PC-9 (cell line): Measurements from ENCODE around the gene CHRDL2. TPM values are rescaled to one million over a fixed set of nuclear protein-coding genes. Genes with fewer than 3 reads are reported as not detected.

ENCODE experiments used
- BruUV-seq: library from RNA; stranded (reverse); fragments of 400-500 nt; replicated peaks from 2 replicates; lab custom pipeline; 2021; lab: Mats Ljungman, UMichigan
- CTCF ChIA-PET: fragments of 300-600 bp; sonication (Branson Sonifier 250); formaldehyde crosslinking; loops from one replicate; lab custom pipeline; 2022; ENCODE audit warnings: antibody characterized with exemption; lab: Charles Lee
- POLR2A ChIA-PET: fragments of 300-600 bp; sonication (Branson Sonifier 250); formaldehyde crosslinking; loops from one replicate; lab custom pipeline; 2022; ENCODE audit warnings: antibody characterized with exemption; ENCODE audit not compliant: unreplicated experiment; lab: Charles Lee
- DNase-seq, 2 experiments: peaks; one replicate each; pipeline versions ENCODE4 v3.0.0 to v3.0.0-alpha.2; 2015 to 2022; ENCODE audit warnings: mixed read lengths in 1 of 2
- H2AFZ ChIP-seq: fragments of 200-600 bp; sonication (generic); 2 replicates; pipeline ENCODE4 v1.8.1; 2017; ENCODE audit warnings: antibody characterized with exemption
- H3F3A ChIP-seq: fragments of 200-600 bp; sonication (generic); 2 replicates; pipeline ENCODE4 v1.8.1; 2017; ENCODE audit warnings: antibody characterized with exemption, mild to moderate bottlenecking, low read depth; ENCODE audit not compliant: insufficient read depth
- H3K27ac ChIP-seq: fragments of 200-600 bp; sonication (generic); 2 replicates; pipeline ENCODE4 v1.6.1; 2016; ENCODE audit warnings: mixed run types
- H3K27me3 ChIP-seq: fragments of 200-600 bp; sonication (generic); 2 replicates; pipeline ENCODE4 v1.6.1; 2016; ENCODE audit warnings: low read depth, mixed run types; ENCODE audit not compliant: insufficient read depth
- H3K36me3 ChIP-seq: fragments of 200-600 bp; sonication (generic); 2 replicates; pipeline ENCODE4 v1.6.1; 2016; ENCODE audit warnings: low read depth, mixed run types
- H3K4me1 ChIP-seq: fragments of 200-600 bp; sonication (generic); replicated peaks from 2 replicates; pipeline ENCODE4 v1.6.1; 2016; ENCODE audit warnings: mixed run types; ENCODE audit not compliant: insufficient read depth
- H3K4me2 ChIP-seq: fragments of 200-600 bp; sonication (generic); 2 replicates; pipeline ENCODE4 v1.6.1; 2017; ENCODE audit warnings: mixed run types
- H3K4me3 ChIP-seq: fragments of 200-600 bp; sonication (generic); 2 replicates; pipeline ENCODE4 v1.6.1; 2016; ENCODE audit warnings: mixed run types
- H3K79me2 ChIP-seq: fragments of 200-600 bp; sonication (generic); 2 replicates; pipeline ENCODE4 v1.6.1; 2017; ENCODE audit warnings: low read depth, mixed run types
- H3K9me2 ChIP-seq: fragments of 200-600 bp; sonication (generic); 2 replicates; pipeline ENCODE4 v1.8.1; 2017; ENCODE audit warnings: mild to moderate bottlenecking; ENCODE audit not compliant: insufficient read depth
- H3K9me3 ChIP-seq: fragments of 200-600 bp; sonication (generic); 2 replicates; pipeline ENCODE4 v1.8.1; 2016; ENCODE audit warnings: low read depth; ENCODE audit not compliant: insufficient read depth
- H4K20me1 ChIP-seq: fragments of 200-600 bp; sonication (generic); 2 replicates; pipeline ENCODE4 v1.8.1; 2017; ENCODE audit not compliant: insufficient read depth
- EZH2 ChIP-seq: fragments of 200-600 bp; sonication (generic); IDR thresholded peaks from 2 replicates; pipeline ENCODE4 v1.8.0; 2017; ENCODE audit warnings: antibody characterized with exemption, low read depth
- intact Hi-C: fragments of 100-400 bp; cut with micrococcal nuclease; formaldehyde crosslinking; loops from one replicate; pipeline ENCODE4 v1.10.0; 2022; ENCODE audit not compliant: unreplicated experiment
- total RNA-seq: library from RNA; stranded (reverse); gene quantifications from 2 replicates; pipeline ENCODE4 v1.2.3, GENCODE V29; 2021
- TF ChIP-seq, protein P1 (sequence below): fragments of 200-600 bp; sonication (generic); conservative IDR thresholded peaks from 2 replicates; pipeline ENCODE4 v1.6.1; 2017; ENCODE audit warnings: mixed run types, antibody characterized with exemption, mild to moderate bottlenecking, moderate library complexity

Gene CHRDL2
- total RNA-seq, 1 experiment from 2014 or later: not detected

DNA sequence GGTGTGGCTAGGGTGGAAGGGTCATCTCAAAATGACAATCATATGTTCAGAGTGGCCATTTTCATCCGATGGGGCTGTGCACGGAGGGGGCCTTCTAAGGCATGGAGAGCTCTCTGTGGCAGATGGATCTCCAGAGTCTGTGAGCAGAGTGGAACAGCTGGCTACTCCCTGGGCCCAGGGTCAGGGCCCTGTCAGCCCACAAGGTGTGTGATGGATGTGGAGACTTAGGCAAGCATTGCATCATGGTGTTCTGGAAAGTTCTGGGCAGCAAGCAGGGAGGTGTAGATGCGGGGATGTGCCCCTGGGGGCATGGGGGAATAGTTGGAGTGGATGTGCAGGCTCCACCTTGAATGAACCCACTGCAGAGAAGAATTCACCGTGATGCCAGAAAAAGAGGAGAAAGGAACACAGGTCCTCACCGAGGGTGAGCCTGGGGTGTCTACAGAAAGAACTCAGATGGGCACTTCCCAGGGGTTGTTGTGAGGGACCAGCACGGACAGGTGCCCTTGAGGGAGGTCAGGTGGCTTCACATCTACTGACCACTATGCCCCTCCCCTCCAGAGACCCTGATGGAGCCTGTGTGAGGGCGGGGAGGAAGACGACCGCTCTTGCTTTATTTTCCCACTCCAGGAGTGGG, 51.1 kb downstream of the CHRDL2 start:
- Histone ChIP-seq H3K9me3 (no peaks in the 10 kb centered on the region), H3K36me3 (no peaks in the 10 kb centered on the region), H3K27me3 (no peaks in the 10 kb centered on the region), H3K4me2 (no peak overlapping the region), H2AFZ (no peak overlapping the region), H3K9me2 (no peaks in the 10 kb centered on the region), H4K20me1 (no peaks in the 10 kb centered on the region), H3K27ac (no peak overlapping the region), H3K4me1 (no peaks in the 10 kb centered on the region), H3K79me2 (no peaks in the 10 kb centered on the region), H3F3A (no peaks in the 10 kb centered on the region), H3K4me3 (no peak overlapping the region)
- TF ChIP-seq, protein P1, sequence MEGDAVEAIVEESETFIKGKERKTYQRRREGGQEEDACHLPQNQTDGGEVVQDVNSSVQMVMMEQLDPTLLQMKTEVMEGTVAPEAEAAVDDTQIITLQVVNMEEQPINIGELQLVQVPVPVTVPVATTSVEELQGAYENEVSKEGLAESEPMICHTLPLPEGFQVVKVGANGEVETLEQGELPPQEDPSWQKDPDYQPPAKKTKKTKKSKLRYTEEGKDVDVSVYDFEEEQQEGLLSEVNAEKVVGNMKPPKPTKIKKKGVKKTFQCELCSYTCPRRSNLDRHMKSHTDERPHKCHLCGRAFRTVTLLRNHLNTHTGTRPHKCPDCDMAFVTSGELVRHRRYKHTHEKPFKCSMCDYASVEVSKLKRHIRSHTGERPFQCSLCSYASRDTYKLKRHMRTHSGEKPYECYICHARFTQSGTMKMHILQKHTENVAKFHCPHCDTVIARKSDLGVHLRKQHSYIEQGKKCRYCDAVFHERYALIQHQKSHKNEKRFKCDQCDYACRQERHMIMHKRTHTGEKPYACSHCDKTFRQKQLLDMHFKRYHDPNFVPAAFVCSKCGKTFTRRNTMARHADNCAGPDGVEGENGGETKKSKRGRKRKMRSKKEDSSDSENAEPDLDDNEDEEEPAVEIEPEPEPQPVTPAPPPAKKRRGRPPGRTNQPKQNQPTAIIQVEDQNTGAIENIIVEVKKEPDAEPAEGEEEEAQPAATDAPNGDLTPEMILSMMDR: no peak
- TF ChIP-seq EZH2: no peak
- no TSS peak for BruUV-seq
- CTCF ChIA-PET: no interaction called here
- intact Hi-C loops: no loop called here
- POLR2A ChIA-PET: no interaction called here
- no peak for DNase-seq

DNA sequence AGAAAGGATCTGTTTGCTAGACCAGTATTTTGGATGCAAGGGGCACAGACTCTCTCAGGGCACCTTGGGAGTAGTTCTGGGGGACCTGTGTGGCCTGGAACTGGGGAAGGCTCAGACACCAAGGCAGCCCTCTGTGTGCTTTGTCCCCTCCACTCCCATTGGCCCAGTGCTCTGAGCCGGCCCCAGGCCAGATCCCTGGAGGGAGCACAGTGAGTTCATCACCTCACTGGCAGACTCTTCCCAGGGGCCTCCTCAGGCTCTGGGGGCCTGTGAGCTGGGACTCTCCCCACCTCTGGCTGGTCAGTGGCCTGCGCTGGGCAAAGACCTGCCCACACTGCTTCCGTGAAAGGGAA, 51.7 kb downstream of the CHRDL2 start:
- Histone ChIP-seq H3K4me2 (no peak overlapping the region), H3K79me2 (no peaks in the 10 kb centered on the region), H3K9me3 (no peaks in the 10 kb centered on the region), H3K4me1 (no peaks in the 10 kb centered on the region), H3K27me3 (no peaks in the 10 kb centered on the region), H4K20me1 (no peaks in the 10 kb centered on the region), H3K36me3 (no peaks in the 10 kb centered on the region), H3K9me2 (no peaks in the 10 kb centered on the region), H3K27ac (no peak overlapping the region), H3F3A (no peaks in the 10 kb centered on the region), H3K4me3 (no peak overlapping the region), H2AFZ (no peak overlapping the region)
- ChIA-PET POLR2A (no interaction called here), CTCF (no interaction called here)
- no TSS peak for BruUV-seq
- intact Hi-C loops: no loop called here
- DNase-seq: no peak
- TF ChIP-seq, protein P1: no peak
- TF ChIP-seq EZH2: no peak

DNA sequence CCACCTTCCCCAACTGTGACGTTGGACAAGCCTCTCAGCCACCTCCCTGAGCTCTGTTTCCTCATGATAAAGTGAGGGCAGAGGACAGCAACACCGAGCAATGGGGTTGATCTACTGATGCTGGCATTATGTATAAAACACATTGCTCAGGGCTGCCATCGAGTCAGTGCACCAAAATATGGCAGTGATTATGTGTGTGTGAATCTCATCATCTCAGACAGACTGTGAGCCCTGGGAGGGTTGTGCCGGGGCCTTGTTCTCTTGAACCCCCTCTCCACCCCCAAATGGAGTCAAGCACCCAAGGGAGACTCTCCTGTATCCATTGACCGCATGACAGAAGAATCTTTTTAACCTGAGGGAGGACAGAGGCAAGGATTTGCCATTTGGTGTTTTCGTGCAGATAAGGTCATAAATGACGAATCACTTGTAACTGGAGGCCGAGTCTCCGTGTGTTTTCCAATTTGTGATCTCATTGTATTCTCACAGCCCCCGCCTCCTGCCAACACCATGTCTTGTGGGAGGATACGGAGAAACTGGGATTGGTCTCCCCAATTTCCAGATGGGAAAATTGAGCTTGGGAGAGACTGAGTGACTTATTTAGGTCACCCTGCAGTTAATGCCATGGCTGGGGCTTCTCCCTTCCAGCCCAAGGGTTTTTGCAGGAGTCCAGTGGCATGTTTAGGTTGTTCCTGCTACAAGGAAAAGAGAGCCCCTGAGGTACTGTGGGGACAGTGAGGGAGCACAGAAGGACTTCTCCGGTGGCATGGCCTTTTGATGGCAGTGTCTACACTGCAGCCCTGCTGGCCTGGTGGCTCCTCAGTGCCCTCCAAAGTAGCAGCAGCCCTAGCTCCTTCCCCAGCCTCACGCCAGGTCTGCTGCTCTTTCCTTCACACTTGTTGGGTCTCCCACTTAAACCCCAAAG, 52.4 kb downstream of the CHRDL2 start:
- no peak overlapping the region for H3K4me2 ChIP-seq
- H3K9me3 ChIP-seq: no peaks in the 10 kb centered on the region
- ChIA-PET POLR2A (no interaction called here), CTCF (no interaction called here)
- no peak overlapping the region for H2AFZ ChIP-seq
- H3K79me2 ChIP-seq: no peaks in the 10 kb centered on the region
- no peaks in the 10 kb centered on the region for H3K27me3 ChIP-seq
- TF ChIP-seq EZH2: no peak
- TF ChIP-seq, protein P1: no peak
- no peak for DNase-seq
- H3K36me3 ChIP-seq: no peaks in the 10 kb centered on the region
- H4K20me1 ChIP-seq: no peaks in the 10 kb centered on the region
- peaks cover 3% of the 10 kb centered on the region for H3K4me1 ChIP-seq
- H3F3A ChIP-seq: peaks cover 4% of the 10 kb centered on the region
- BruUV-seq: no TSS peak
- intact Hi-C loops: no loop called here
- H3K4me3 ChIP-seq: no peak overlapping the region
- H3K9me2 ChIP-seq: no peaks in the 10 kb centered on the region
- H3K27ac ChIP-seq: no peak overlapping the region
